NCI-H345 treated with DMSO at 0.1 percent for 48 hours (cell line): ENCODE data around the gene FBN1.

Source experiments
- DNase-seq: peaks from one replicate; lab custom pipeline; 2025; ENCODE audit not compliant: unreplicated experiment; lab: John Stamatoyannopoulos, UW

The FBN1 gene

DNA sequence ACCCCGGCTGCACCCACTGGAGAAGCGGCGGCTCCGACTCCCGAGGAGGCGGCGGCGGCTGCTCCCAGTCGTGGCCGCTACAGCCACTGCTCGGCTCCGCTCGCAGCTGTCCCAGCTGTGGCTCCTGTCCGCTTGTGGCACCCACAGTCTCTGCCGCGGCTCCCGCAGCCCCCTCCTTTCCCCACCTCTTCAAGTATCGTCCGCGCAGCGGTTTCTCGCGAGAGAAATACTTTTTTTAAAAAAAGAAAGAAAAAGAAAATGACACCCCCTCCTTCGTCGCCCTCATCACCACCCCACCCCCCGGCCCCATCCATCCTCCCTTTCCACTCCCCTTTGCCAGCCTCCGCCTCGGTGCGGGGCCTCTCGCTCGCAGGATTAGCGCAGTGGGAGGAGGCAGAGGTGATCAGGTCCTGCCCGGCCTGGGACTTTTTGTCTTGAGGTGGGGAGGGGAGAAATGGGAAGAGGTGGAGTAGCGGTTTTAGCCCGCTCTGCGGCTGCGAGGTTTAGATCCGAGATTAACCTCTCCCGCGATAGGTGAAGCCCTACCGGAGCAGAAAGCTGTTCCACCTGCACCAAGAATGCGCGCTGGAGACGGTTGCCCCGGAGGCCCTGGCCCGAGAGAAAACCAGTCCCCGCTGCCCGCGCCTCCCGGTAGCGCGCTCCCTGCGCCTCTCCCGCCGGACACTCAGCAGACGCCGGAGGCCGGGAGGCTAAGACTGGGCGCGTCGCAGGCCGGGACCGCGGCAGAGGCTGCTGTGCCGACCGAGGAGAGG, at the start of gene FBN1:
FBN1 (minus strand) TSS at position 152 of the 773 bp plus-strand sequence. CDS start 940 bp downstream, outside the sequence.
- no peak for DNase-seq

- no peak for DNase-seq
Measured at GRCh38 chr15:48693484-48693883, 48.0 kb upstream of the FBN1 start.

GRCh38 chr15:48688493-48688892, 43.0 kb upstream of the FBN1 start:
- no peak for DNase-seq

DNA sequence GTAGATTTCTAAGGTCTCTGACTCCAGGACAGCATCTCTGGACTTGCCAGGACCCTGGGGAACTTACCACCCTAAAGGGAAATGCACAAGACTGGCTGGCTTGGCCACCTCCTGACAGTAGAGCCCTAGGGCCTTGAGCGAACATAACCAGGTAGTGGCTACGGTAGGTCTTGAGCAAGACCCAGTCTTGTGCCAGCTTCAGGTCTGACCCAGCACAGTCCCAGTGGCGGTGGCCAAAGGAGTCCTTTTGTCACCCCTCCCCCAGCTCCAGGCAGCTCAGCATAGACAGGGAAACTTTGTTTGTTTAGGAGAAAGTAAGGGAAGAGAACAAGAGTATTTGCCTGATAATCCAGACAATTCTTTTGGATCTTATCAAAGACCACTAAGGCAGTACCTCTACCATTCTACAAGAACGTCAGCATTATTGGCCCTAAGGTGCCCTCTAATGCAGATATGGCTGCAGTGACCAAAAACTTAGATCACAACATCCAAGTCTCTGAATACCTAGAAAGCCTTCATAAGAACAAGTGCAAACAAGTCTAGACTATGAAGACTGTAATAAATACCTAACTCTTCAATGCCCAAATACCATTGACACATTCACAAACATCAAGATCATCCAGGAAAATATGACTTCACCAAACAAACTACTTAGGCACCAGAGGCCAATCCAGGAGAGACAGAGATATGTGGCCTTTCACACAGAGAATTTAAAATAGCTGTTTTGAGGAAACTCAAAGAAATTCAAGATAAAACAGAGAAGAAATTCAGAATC, 38.7 kb upstream of the FBN1 start:
- no peak for DNase-seq

- no peak for DNase-seq
Measured at GRCh38 chr15:48682942-48683651, 37.6 kb upstream of the FBN1 start.

DNA sequence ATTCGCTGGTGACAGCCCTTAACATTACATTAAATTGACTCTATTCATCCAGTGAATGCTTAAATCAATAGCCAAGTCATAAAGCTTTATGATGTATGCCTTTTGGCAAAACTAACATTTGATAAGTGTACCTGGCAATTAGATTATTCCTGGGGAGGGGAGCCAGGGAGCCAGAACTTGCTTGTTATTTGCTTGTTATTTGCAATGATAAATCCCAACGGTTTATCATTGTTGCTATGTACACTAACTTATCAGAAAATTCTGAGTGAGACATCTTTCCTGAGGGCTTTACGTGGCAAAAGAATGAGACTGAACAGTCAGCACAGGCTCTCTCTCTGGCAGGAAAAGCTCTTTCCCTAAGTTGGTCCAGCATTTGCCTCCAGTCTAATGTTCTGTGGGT, 35.8 kb upstream of the FBN1 start:
- DNase-seq, result no peak

DNA sequence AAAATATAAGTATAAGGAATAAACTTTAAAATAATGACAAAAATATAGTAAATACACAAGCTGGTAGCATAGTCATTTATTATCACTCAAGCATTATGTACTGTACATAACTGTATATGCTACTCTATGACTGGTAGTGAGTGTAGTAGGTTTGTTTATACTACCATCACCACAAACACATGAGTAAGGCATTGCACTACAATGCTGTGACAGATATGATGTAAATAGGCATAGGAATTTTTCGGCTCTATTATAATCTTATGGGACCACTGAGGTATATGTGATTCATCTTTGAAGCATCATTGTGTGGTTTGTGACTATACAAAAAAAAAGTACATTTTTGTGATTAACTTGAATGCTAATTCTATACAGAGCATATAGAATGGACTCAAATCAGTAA, 35.3 kb upstream of the FBN1 start:
- DNase-seq, result no peak

- DNase-seq, result no peak
Measured at GRCh38 chr15:48679952-48680351, 34.4 kb upstream of the FBN1 start.

- DNase-seq, result no peak
Measured at GRCh38 chr15:48678851-48679250, 33.3 kb upstream of the FBN1 start.

DNA sequence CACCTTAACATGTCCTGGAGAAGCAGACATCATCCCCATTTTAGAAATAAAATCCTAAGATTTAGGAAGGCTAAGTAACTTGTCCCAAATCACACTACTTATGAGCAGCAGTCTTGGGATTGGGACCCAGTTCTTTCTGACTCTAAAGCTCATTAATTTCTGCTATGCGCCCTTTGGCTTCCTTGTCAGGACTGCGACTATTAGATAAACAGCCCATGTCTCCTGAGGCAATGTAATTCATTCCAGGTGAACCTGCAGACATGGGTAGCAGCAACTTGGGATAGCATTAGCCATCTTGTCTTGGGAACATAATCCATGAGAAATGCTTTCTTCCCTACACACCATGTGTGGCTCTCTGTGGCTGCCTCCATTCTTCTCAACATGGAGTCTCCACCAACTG, 32.3 kb upstream of the FBN1 start:
- DNase-seq, result no peak

DNA sequence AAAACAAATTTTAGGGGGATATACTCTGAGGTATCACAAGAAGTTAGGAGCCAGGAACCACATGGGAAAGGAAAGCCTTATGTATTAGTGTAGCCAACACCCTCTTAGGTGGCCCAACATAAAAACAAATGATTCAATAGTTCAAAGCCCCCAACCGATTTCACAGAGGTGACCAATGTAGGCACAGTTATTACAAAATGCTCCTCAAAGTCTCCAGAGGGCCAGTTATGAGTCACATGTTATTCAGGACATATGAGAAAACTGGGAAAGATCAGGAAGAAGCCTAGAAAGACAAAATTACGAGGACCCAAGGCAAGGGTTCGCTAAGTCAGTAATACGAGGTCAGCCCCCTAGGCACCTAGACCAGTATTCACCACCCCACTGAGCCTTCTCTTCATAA, 29.9 kb upstream of the FBN1 start:
- DNase-seq, result no peak

GRCh38 chr15:48674876-48675275, 29.4 kb upstream of the FBN1 start:
- DNase-seq, result no peak

GRCh38 chr15:48672206-48672605, 26.7 kb upstream of the FBN1 start:
- no peak for DNase-seq

DNA sequence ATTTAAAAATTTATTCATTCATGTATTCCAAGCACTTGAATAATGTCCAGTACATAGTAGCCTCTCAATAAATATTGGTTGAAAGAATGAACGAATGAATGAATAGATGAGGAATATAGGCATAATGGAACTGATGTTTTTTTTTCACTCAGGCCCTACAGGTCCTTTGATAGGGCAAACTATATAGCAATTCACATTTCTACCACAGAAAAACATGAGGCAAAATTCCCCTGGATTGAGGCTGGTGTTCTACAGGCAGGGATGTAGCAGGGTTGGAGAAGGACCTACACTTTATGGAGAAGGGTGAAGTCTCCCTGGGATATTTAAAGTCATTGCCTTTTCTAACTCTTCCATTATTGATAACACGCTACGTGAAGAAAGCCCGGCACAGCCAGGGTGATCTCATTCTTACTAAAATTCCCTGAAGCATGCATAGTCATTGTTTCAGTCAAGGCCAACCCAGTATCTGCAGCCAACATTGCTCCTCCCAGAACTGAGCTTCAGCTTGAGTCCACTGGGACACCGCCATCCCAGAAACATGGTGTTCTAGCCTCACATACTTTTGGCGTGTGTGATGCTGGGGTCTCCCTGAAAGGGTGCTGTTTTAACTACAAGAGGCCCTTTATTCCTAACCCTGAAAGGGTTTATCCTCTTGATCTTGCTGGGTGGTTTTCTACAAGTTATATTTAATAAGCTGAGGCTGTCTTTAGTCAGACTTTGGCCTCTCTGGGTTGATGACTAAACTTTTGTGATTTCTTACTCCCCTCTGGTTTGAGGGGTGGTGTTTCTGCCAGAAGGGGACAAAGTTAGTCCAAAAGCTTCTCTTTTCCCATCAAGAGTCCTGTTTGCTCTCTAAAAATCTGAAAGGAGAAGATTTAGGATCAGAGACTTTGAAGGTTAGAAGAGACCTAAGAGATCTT, 25.9 kb upstream of the FBN1 start:
- DNase-seq, result no peak

DNA sequence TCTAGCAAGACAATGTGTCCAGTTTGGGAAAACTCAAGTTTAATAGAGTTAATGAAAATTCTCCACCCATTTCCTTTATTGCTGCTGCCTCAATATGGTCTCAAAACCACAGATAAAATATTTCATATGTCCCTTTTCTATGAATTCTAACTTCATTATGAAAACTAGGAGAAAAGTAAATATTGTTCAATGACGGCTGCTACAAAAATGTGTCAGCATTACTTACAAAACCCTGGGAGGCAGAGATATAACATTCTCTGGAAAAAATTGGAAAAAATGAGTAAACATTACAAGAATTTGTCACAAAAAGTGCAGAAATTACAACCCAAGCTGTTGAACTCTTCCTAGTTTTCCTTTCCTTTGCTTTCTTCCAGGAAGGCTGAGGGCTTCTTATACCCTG, 22.2 kb upstream of the FBN1 start:
- no peak for DNase-seq

- DNase-seq, result no peak
Measured at GRCh38 chr15:48664436-48664835, 18.9 kb upstream of the FBN1 start.

- DNase-seq, result no peak
Measured at GRCh38 chr15:48657950-48658591, 12.6 kb upstream of the FBN1 start.

- no peak for DNase-seq
Measured at GRCh38 chr15:48654801-48655200, 9.3 kb upstream of the FBN1 start.

- DNase-seq, result no peak
Measured at GRCh38 chr15:48653913-48654670, 8.6 kb upstream of the FBN1 start.

- no peak for DNase-seq
Measured at GRCh38 chr15:48653216-48653615, 7.7 kb upstream of the FBN1 start.
